Measurements from ENCODE around the gene TANGO2.

TANGO2 gene

DNA sequence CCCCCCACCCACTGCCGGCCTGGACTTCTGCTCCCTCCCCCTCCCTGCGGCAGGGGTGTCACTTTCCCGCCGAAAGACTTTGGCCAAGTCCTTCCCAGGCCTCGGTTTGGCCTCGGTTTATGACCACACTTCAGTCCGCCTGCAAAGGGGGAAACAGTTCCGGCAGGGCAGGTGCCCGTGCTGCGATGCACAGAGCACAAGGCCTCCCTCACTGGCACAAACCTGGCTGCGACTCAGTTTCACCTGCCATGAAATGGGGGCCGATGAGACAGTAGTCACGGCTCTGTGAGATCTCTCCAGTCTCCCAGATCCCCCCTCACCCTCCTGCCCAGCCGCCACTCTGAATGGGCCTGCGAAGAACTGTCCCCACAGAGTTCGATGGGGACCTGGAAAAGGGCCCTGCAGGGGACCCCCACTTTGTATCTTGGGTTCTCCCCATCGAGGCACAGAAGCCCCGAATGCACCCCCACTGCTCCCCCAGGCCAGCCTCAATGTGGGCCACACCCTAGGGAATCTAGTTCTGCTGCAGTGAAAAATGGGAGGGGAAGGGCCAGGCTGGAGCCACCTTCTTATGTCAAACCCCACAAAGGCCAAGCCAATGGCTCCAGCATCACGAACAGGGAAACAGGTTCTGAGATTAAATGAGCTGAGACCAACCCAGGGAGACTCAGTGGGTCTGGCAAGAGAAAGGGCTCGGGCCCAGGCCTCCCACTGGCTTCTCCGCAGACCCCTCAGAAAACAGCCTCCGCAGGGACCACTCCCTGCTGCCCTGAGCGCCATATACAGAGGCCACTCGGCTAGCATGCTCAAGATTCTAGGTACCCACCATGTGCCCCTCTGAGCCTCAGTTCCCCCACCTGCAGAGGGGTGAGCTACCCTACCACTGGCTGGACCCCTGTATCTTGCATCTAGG lies 33.3 kb upstream of the TANGO2 start:
- DNase-seq = no peak

DNA sequence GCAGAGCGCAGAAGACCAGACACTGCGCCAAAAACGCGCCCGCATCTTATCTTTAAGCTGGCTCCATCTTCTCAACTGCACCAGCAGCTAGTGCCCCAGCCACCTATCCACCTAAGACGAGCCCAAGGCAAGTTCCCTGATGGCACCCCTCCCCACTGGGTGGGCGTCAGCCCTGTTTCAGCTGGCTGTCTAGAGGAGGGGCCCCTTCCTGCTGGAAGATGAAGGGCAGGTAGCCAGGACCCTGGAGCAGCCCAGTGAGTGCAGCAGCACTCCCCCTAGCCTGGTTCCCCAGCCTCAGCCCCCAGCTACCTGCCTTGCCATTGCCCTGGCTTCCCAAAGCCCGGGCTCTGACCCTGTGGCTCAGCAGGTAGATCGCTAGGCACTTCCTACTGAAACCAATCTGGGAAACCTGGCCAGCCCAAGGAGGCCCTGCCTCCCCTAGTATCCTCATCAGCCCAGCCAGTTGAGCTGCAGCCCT lies 32.5 kb upstream of the TANGO2 start:
- TF ChIP-seq POLR2A (IDR thresholded peaks at IDR 0.05; ENCODE audit: low read length) = no peak
- no peak for TF ChIP-seq GATA1 (IDR thresholded peaks at IDR 0.05; ENCODE audit: low read depth, low read length)
- no peak for DNase-seq

More for the DNA sequence above, 33.3 kb upstream of the TANGO2 start:
- TF ChIP-seq GATA1 (IDR thresholded peaks at IDR 0.05; ENCODE audit: low read depth, low read length) = no peak
- no peak for TF ChIP-seq POLR2A (IDR thresholded peaks at IDR 0.05; ENCODE audit: low read length)

DNA sequence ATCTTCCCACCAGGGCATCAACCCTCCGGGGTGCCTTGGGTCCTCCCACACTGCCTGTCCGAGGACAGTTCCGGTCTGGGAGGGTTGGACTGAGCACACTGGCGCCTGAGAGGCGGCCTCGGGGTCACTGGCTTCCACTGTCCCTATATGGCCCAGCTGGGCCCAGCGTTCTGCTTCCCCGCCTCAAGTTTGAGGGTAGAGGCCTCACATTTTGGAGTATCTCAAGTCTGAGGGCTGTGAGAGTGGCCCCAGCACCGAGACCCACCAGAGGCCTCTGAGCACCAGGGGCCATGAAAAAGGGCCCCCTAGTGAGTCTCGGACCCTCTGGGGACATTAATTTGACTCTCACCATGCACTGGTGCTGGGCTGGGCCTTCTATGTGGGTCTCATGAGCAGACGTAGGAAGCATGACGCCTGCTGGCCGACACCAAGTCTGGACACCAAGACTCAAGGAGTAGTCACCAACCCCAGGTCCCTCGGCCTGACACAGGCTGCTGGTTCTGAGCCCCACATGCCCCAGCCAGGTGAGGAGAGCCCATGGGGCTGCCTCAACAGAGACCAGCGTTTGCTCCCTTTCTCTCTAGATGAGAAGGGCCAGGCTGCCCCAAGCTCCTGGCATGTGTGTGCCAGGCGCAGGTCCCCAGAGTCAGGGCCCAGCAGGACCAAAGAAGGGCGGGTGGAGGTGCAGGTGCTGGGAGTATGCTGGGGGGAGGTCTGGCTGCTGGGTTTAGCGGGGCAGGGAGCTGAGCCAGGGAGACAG lies 31.8 kb upstream of the TANGO2 start:
- no peak for DNase-seq
- TF ChIP-seq POLR2A (IDR thresholded peaks at IDR 0.05; ENCODE audit: low read length) (no peak), GATA1 (IDR thresholded peaks at IDR 0.05; ENCODE audit: low read depth, low read length) (no peak)

DNA sequence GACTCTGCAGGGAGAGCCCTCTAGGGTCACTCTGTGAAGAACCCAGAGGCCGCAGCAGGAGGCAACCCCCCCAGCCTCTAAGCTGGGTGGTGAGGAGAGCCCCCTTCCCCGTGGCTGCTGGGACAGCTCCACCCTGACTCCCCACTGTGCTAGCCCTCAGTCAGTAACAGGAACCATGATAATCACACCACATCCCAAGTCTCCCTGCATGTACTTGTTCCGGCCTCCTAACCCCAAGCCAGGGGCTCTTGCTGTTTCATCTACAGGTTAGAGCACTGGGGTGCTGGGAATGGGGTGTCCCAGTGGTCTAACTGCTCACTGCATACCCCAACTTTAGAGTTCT lies 31.2 kb upstream of the TANGO2 start:
- TF ChIP-seq POLR2A (IDR thresholded peaks at IDR 0.05; ENCODE audit: low read length) (no peak), GATA1 (IDR thresholded peaks at IDR 0.05; ENCODE audit: low read depth, low read length) (no peak)
- no peak for DNase-seq

DNA sequence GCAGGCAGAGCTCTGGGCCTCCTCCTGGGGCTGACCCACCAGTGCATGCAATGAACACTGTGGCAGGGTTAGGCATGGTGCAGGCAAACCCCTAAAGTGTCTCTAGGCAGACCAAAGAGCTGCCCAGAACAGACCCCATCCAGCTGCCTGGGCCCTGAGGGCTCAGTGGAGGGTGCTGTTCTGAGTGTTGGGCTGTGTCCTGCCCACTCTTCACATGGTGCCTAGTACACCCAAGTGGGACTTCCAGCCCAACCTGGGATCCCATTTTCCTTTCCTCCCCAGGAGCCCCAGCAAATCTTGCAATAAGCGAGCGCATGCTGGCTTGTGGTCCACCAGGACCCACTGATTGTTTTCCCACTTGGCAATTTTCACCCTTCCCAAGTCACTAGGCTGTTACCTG lies 30.7 kb upstream of the TANGO2 start:
- no peak for TF ChIP-seq POLR2A (IDR thresholded peaks at IDR 0.05; ENCODE audit: low read length)
- TF ChIP-seq GATA1 (IDR thresholded peaks at IDR 0.05; ENCODE audit: low read depth, low read length) = no peak
- DNase-seq = no peak

DNA sequence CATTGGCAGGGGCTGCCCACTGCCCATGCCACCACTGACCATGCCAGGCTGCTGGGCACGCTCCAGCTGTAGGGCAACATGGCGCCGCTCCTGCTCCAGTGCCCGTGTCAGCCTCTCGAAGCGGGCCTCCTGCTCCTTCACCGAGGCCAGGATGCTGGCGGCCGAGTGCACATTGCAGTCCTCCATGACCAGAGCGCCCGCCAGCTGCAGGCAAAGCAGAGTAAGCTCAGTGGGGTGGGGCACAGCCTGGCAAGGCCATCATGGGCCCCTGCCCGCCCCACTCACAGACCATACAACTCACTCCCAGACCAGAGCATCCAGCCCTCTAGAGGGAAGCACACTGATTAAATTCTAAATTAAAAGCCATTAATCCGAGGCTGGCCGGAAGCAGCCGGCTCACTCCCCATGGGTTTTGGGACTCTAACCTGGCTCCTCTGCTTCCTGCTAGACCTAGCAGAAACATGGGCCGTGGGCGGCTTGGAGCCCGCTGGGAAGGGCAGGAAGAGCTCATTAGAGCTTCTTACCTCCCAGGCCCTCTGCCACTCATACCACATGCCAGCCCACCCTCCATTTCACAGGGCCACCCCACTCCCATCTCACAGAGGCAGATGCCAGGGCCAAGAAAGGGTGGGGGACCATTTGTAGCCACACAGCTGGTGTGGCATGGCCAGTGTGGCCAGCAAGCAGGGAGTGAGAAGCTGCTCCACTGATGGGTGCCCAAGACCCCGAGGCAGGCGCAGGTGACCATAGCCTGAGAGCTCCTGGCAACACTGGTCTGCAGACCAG lies 30.1 kb upstream of the TANGO2 start:
- TF ChIP-seq POLR2A (IDR thresholded peaks at IDR 0.05; ENCODE audit: low read length) (no peak), GATA1 (IDR thresholded peaks at IDR 0.05; ENCODE audit: low read depth, low read length) (no peak)
- no peak for DNase-seq

DNA sequence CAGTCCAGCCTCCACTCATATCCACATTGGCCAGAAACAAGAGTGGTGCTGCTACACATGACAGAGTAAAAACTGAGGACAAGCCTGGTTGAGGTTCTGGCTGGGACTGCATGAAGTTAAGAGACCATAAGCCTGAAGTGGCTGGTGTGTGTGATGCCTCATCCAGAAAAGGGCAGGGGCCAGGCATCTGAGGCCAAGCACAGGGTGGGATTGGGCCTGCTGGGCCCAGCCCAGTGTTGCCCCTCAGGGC lies 29.6 kb upstream of the TANGO2 start:
- no peak for TF ChIP-seq GATA1 (IDR thresholded peaks at IDR 0.05; ENCODE audit: low read depth, low read length)
- no peak for TF ChIP-seq POLR2A (IDR thresholded peaks at IDR 0.05; ENCODE audit: low read length)
- no peak for DNase-seq

DNA sequence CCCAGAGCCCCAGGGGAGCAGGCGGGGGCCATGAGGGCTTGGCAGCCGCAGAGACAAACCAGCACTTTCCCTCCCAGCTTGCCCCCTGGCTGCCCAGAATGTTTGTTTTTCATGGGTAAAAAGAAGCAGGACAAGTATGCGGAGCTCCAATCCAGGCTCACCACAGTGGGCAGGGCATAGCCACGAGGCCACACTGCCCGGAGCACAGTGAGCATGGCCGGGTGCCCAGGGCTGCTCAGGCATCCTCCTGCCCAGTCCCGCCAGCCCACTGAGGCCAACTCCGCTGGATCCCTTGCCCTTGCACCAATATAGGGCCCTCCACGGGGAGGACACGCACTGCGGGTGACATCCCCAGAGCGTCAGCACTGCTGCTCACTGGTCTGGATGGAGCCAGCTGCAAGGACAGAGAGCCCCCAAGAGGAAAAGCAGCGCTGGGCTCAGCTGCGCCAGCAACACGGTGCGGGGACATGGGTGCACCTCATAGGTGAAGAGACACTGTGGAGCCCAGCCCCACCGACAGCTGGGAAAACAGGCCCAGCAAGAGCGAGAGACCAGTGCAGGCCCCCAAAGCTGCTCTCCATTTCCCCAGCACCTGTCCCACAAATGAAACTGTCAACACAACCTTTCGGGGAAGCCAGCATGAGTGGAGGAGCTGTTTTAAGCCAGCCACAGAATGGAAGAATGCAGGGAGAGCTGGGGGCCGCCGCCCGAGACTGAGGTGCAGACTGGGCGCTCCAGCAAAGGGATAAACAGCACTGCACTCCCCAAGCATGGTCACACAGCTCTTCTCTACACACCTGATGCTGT lies 29.1 kb upstream of the TANGO2 start:
- TF ChIP-seq GATA1 (IDR thresholded peaks at IDR 0.05; ENCODE audit: low read depth, low read length) (no peak), POLR2A (IDR thresholded peaks at IDR 0.05; ENCODE audit: low read length) (no peak)
- no peak for DNase-seq

DNA sequence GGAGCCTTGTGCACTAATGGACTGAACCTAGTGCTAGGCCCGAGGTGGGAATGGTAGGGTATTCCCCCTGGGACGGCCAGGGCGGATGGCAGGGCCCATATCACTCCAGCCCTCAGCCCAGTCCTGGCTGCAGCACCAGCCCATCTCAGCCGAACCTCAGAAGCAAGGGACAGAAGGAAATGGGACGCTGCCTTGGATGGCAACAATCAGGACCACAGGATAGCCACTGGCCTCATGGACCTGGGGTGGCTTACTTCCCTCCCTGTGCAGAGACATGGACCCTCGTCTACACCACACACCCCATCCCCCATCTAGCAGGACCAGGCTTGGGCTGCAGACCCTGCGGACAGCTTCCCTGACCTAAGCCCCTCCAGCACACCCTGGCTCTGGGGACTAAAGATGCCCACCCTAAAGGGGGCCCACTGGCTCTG lies 28.4 kb upstream of the TANGO2 start:
- TF ChIP-seq POLR2A (IDR thresholded peaks at IDR 0.05; ENCODE audit: low read length) = no peak
- TF ChIP-seq GATA1 (IDR thresholded peaks at IDR 0.05; ENCODE audit: low read depth, low read length) = no peak
- DNase-seq = no peak

DNA sequence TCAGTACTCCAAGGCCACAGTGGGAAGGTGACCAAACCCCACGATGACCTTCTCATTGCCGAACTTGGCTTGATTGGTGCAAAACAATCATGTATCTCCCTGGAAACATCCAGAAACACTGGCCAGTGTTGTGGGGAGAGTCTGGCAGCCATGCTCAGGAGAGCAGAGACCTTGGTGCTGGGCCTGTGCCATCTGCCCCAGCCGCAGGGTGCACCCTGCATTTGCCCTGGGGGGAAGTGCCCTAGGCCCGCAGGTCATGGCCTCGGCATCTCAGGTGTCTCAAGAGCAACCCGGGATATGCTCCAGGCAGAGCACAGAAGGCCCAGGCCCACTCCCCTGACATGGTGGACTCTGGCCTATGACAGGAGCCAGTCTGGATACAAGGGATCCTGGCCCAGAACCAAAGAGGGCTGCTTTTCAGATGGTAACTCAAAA lies 28.0 kb upstream of the TANGO2 start:
- no peak for DNase-seq
- TF ChIP-seq POLR2A (IDR thresholded peaks at IDR 0.05; ENCODE audit: low read length) = no peak
- TF ChIP-seq GATA1 (IDR thresholded peaks at IDR 0.05; ENCODE audit: low read depth, low read length) = no peak

DNA sequence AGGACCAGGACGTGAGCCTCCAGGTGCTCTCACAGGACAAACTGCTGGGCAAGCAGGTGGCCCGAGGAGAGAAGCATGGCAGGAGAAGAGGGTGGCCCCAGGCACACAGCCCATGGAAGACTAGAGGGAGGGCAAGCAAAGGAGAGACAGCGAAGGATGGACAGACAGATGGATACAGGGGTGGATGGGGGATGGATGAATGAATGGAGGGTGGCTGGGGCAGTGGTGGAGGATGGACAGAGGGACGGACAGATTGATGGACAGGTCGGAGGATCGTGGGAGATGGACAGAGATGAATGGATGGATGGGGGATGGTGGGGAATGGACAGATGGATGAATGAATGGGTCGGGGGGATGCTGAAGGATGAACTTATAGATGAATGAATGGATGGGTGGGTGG lies 27.0 kb upstream of the TANGO2 start:
- TF ChIP-seq POLR2A (IDR thresholded peaks at IDR 0.05; ENCODE audit: low read length) = no peak
- no peak for TF ChIP-seq GATA1 (IDR thresholded peaks at IDR 0.05; ENCODE audit: low read depth, low read length)
- DNase-seq = no peak

DNA sequence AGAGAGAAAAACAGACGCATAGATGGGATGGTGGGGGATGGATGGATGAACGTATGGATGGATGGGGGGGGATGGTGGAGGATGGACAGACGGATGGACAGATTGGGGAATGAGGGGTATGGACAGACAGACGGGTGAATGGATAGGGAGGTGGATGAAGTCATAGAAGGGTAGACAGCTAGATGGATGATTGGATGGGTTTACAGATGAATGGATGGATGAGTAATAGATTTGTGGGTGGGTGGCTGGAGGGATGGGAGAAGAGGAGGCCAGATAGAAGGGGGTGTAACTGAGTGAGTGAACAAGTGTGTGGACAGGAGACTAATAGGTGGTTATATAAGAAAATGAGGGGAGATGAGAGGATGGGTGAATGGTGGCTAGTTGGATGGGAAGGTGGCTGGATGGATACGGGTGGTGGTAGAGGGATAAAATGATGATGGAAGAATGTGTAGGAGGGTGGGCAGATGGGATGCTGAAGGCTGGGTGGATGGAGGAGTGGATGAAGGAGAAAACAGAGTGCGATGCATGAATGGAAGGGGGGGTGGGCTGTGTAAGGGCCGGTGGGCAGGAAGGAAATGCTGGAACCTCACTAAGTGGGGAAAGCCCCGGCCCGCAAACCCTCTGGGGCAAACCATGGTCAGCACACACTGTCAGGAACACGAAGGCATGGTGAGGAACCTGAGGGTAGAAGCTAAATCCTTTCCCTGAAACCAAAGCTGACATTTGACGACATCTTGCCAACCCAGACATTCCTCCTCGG lies 25.9 kb upstream of the TANGO2 start:
- TF ChIP-seq POLR2A (IDR thresholded peaks at IDR 0.05; ENCODE audit: low read length) (no peak), GATA1 (IDR thresholded peaks at IDR 0.05; ENCODE audit: low read depth, low read length) (no peak)
- no peak for DNase-seq
